ENCODE measurements around the gene GRN.
"Not testable (repeated sequence)": the region's sequence is repeated elsewhere in the genome, so short reads cannot be mapped to it uniquely, and the experiment has no call there.

GRN gene

DNA sequence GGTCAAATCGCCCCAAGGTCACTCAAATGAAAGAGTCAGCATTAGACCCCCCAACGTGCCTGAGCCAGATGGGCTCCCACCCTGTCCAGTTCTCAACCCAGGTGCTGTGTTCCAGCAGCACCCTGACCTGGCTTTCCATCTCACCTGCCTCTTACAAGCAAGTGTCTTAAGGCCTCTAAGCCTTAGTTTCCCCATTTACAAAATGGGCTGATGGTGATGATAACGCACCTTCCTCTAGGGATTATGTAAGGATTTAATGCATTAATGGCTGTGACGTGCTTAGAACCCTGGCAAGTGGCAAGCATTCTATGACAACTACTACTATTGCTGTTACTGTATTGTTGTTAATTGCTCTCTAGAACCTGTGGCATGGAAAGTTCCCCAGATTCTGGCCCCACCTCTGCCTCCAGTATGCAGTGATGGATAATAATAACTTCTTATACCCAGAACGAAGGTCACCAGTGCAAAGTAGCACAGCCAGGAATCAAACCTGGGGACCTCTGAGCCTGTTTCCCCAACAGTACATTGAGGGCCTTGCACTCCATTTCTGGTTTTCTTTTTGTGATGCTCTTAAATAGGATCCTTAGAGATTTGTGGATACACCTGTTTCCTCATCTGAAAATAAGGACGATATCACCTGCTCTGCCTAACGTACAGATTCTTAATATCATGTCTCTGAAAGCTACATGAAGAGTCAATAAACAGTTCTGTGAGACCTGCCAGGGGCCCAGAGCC, 17.2 kb upstream of the GRN start:
- H3K4me1 ChIP-seq (ENCODE audit: insufficient read depth, low read length): no peaks in the 10 kb centered on the region
- no peaks in the 10 kb centered on the region for H3K36me3 ChIP-seq (ENCODE audit: insufficient read depth, low read length)
- no peak overlapping the region for H3K9ac ChIP-seq (ENCODE audit: low read depth, low read length)
- no peaks in the 10 kb centered on the region for H3K9me3 ChIP-seq (ENCODE audit: control insufficient read depth, insufficient read depth, low read length)

DNA sequence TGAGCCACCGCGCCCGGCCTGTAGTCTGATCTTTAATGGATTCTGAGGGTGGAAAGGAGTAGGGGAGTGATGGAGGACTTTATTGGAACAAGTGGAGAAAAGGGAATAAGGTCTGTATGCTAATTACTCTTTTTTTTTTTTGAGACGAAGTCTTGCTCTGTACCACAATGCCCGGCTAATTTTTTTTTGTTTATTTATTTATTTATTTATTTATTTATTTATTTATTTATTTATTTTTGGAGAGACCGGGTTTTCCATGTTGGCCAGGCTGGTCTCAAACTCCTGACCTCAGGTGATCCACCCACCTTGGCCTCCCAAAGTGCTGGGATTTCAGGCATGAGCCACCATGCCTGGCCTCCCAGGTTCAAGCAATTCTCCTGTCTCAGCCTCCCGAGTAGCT, 15.6 kb upstream of the GRN start:
- H3K9ac ChIP-seq (ENCODE audit: low read depth, low read length); H3K9me3 ChIP-seq (ENCODE audit: control insufficient read depth, insufficient read depth, low read length); H3K36me3 ChIP-seq (ENCODE audit: insufficient read depth, low read length); H3K4me1 ChIP-seq (ENCODE audit: insufficient read depth, low read length): not testable (repeated sequence)

DNA sequence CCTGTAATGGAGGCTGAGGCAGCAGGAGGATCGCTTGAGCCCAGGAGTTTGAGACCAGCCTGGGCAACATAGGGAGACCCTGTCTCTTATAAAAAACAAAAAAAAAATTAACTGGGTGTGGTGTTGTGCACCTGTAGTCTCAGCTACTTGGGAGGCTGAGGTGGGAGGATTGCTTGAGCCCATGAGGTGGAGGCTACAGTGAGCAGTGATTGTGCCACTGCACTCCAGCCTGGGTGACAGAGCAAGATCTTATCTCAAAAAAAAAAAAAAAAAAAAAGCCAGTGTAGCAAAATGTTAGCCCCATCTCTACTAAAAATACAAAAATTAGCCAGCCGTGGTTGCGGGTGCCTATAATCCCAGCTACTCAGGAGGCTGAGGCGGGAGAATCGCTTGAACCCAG, 14.8 kb upstream of the GRN start:
- not testable (repeated sequence) for H3K9me3 ChIP-seq (ENCODE audit: control insufficient read depth, insufficient read depth, low read length); H3K9ac ChIP-seq (ENCODE audit: low read depth, low read length); H3K4me1 ChIP-seq (ENCODE audit: insufficient read depth, low read length); H3K36me3 ChIP-seq (ENCODE audit: insufficient read depth, low read length)

DNA sequence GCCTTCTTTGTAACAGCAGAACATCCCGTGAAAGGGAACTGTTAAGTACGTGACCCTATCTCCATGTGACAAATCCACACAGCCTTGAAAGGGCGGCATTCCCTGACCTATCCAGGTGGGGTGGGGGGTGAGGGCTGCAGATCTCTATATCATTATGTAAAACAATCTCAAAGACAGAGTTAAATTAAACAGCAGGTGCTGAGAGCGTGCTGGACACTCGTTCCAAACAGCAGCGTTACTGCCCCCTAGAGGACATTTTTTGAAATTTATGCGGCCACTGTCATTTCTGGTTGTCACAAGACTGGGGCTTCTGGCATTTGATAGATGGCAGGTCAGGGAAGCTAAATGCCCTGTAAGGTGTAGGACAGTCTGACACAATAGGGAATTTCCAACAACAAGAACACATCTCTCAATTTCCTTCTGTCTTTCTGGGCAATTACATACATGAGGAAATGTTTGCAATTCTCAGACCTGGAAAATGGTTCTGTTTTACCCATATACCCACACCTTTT, 13.8 kb upstream of the GRN start:
- no peaks in the 10 kb centered on the region for H3K9me3 ChIP-seq (ENCODE audit: control insufficient read depth, insufficient read depth, low read length)
- H3K36me3 ChIP-seq (ENCODE audit: insufficient read depth, low read length): no peaks in the 10 kb centered on the region
- no peak overlapping the region for H3K9ac ChIP-seq (ENCODE audit: low read depth, low read length)
- H3K4me1 ChIP-seq (ENCODE audit: insufficient read depth, low read length): peaks cover 9% of the 10 kb centered on the region; the same call in 1 of the 2 replicates

DNA sequence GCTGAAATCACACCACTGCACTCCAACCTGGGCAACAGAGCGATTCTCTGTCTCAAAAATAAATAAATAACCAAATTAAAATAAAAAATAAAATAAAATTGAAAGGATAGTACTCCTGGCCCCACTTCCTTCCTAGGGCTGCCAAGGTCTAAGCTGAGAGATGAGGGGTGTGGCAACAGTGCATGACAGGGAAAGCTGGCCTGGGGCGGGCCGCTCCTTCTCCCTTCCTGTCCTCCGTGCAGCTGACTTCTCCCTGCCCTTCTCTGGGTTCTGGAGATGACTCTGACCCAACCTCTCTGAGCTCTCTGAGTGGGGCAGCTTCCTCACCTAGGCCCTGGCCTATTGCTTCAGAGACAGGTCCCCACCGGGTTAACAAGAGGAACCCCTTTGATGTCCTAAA, 11.7 kb upstream of the GRN start:
- no peaks in the 10 kb centered on the region for H3K36me3 ChIP-seq (ENCODE audit: insufficient read depth, low read length)
- H3K9me3 ChIP-seq (ENCODE audit: control insufficient read depth, insufficient read depth, low read length): no peaks in the 10 kb centered on the region
- H3K9ac ChIP-seq (ENCODE audit: low read depth, low read length): no peak overlapping the region
- peaks cover 11% of the 10 kb centered on the region for H3K4me1 ChIP-seq (ENCODE audit: insufficient read depth, low read length)

DNA sequence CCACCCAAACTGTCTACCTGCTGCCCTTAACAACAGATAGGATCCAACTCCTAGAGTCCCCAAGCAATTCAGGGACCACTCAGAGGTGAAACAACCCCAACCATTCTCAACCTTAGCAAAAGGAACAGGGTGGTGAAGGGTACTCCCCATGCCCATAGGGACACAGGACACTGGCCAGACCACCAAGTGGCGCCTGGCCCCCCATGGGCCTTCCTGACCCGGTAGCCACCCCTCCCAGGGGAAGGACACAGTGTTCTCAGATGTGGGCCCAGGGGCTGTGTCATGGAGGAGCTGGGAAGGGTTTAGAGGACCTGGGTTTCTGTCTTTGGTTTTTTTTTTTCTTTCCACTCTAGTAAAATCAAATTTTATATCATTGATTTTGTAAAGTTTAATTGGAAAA, 10.8 kb upstream of the GRN start:
- Histone ChIP-seq H3K36me3 (ENCODE audit: insufficient read depth, low read length) (no peaks in the 10 kb centered on the region), H3K9ac (ENCODE audit: low read depth, low read length) (no peak overlapping the region), H3K4me1 (ENCODE audit: insufficient read depth, low read length) (peaks cover 13% of the 10 kb centered on the region), H3K9me3 (ENCODE audit: control insufficient read depth, insufficient read depth, low read length) (no peaks in the 10 kb centered on the region)

DNA sequence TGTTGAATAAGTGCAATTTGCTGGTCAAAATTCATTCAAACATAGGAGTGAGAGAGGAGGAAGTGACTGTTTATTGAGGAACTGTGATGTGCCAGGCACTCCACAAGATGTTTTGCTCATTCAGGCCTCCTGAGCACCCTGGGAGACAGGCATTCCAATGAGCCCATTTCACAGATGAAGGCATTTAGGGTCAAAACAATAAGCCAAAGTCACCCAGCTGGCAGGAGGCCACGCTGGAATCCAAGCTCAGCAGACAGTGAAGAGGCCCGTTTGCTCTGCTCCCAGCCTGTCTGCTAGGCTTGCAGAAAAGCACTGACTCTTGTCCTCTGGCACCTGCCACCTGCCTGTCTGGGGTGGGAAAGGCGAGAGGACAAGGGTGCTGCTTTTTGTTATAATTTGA, 10.4 kb upstream of the GRN start:
- Histone ChIP-seq H3K9ac (ENCODE audit: low read depth, low read length) (no peak overlapping the region), H3K4me1 (ENCODE audit: insufficient read depth, low read length) (peaks cover 13% of the 10 kb centered on the region), H3K36me3 (ENCODE audit: insufficient read depth, low read length) (no peaks in the 10 kb centered on the region), H3K9me3 (ENCODE audit: control insufficient read depth, insufficient read depth, low read length) (no peaks in the 10 kb centered on the region)

DNA sequence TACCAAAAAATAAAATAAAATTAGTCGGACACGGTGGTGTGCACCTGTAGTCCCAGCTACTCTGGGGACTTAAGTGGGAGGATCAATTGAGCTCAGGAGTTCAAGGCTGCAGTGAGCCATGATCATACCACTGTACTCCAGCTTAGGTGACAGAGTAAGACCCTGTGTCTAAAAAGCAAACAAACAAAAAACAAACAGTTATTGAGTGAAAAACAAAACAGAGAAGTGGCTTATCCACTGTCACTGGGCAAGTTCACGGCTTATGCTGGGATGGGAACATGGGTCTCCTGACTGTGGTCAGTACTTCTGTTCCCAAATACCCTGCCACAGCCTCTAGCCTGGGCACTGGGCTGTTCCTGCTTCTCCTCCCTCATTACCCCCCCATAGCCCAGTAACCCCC, 9.5 kb upstream of the GRN start:
- Histone ChIP-seq H3K9me3 (ENCODE audit: control insufficient read depth, insufficient read depth, low read length) (no peaks in the 10 kb centered on the region), H3K9ac (ENCODE audit: low read depth, low read length) (no peak overlapping the region), H3K4me1 (ENCODE audit: insufficient read depth, low read length) (peaks cover 13% of the 10 kb centered on the region), H3K36me3 (ENCODE audit: insufficient read depth, low read length) (no peaks in the 10 kb centered on the region)

DNA sequence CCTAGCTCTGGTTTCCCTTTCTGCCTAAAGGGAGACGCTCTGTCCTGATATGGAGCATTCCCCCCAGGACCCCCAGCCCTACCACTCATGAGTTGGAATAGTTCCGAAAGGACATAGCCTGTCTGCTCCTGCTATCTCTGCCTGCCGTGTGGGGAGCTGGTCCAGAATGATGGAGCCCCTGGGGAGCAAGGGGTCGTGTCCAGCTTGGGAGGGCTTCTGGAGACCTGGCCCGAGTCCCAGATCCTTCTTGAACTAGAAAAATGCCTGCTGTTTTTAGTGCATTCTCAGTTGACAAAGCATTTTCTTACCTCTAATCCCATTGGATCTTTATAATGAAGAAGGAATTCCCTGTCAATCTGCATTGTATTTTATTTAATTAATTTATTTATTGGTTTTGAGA, 9.1 kb upstream of the GRN start:
- Histone ChIP-seq H3K36me3 (ENCODE audit: insufficient read depth, low read length) (no peaks in the 10 kb centered on the region), H3K4me1 (ENCODE audit: insufficient read depth, low read length) (peaks cover 13% of the 10 kb centered on the region), H3K9ac (ENCODE audit: low read depth, low read length) (no peak overlapping the region), H3K9me3 (ENCODE audit: control insufficient read depth, insufficient read depth, low read length) (no peaks in the 10 kb centered on the region)

DNA sequence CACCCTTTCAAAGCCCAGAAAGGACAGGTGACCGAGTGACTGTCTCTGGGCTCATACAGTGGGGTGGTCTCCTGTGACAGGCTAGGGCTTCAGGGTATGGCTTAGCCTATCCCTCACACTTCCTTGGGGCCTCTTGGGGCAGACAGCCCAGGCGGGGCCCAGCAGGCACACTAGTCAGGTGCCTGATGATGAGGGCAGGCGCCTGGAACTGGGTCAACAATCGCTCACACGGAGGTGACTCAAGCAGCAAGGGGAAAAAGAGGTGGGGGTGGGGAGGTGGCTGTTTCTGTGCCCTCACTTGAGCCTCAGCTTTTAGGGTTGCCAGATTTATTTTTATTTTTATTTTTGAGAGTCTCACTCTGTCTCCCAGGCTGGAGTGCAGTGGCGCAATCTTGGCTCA, 6.4 kb upstream of the GRN start:
- Histone ChIP-seq H3K9me3 (ENCODE audit: control insufficient read depth, insufficient read depth, low read length) (no peaks in the 10 kb centered on the region), H3K9ac (ENCODE audit: low read depth, low read length) (no peak overlapping the region), H3K36me3 (ENCODE audit: insufficient read depth, low read length) (no peaks in the 10 kb centered on the region), H3K4me1 (ENCODE audit: insufficient read depth, low read length) (peaks cover 12% of the 10 kb centered on the region)

DNA sequence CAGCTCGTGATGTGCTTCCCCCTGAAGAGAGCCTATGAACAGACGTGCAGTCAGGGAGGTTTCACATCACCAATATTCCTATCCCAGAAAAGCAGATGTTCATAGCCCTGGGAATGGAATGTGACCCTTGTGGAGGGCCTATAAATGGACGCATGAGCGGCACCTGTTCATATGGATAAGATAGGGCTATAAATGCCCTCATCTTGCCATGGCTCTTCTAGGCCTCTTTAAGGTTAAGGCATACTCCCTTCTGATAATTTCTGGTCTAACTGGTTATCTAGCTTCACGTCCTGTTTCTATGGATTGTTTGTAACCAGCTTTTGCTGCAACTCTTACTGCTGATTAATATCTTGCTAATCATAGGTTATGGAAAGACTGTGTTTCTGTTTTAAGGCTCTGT, 4.5 kb upstream of the GRN start:
- not testable (repeated sequence) for H3K9ac ChIP-seq (ENCODE audit: low read depth, low read length); H3K4me1 ChIP-seq (ENCODE audit: insufficient read depth, low read length); H3K9me3 ChIP-seq (ENCODE audit: control insufficient read depth, insufficient read depth, low read length); H3K36me3 ChIP-seq (ENCODE audit: insufficient read depth, low read length)

DNA sequence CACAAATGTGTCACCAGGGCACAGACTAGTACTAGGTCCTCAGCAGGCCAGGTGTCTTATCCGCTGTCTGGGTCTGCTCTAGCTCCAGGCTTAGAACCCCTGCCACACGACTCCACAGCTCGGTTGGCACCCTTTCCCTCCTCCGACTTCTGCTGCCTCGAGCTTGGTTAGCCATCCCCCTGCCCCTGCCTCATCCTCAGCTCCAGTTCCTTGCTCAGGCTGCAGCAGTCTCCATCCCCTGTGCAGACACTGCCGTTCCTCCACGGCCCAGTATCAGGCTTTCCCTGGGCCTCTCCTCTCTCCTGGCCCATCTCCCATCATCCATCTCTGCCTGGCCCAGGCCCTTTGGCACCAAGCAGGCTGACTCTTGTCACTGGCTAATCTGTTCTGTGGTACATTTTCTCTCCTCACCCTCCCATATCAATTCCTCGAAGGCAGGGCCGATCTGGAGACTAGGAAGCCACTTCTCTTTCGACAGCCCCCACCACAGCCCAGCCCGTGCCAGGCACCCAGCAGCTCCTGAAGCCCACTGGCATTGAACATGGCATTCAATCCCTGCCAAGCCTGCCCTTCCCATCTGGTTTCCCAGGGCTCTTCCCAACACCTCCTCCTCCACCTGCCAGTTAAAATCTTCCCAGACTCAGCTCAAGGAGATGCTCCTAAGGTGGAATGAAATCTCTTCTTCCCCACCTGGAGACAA, 1.4 kb upstream of the GRN start:
- H3K36me3 ChIP-seq (ENCODE audit: insufficient read depth, low read length): no peaks in the 10 kb centered on the region
- no peaks in the 10 kb centered on the region for H3K4me1 ChIP-seq (ENCODE audit: insufficient read depth, low read length)
- H3K9ac ChIP-seq (ENCODE audit: low read depth, low read length): no peak overlapping the region
- H3K9me3 ChIP-seq (ENCODE audit: control insufficient read depth, insufficient read depth, low read length): no peaks in the 10 kb centered on the region

DNA sequence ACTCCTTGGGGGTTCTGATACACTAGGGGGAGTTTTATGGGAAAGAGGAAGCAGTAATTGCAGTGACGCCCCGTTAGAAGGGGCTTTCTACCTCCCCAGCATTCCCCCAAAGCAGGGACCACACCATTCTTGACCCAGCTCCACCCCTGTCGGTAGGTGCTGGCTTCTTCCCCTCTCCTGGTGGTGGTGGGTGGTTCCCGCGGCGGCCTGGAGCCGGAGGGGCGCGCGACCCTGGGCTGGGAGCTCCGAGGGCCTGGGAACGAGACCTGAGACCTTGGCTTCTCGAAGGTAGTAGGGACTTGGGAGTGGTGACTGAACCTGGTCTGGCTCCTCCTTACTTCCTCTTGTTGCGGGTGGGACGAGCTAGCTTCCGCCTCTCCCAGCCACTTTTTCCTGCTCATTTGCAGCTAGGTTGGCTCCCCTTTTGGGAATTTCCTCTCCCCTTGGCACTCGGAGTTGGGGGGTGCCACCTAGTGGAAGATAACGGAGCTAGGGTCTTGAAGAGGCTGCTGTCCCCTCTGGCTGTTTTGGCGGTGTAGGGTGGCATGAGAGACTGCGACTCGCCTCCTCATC, 438 bp downstream of the GRN start:
- Histone ChIP-seq H3K4me1 (ENCODE audit: insufficient read depth, low read length) (no peaks in the 10 kb centered on the region), H3K36me3 (ENCODE audit: insufficient read depth, low read length) (no peaks in the 10 kb centered on the region), H3K9me3 (ENCODE audit: control insufficient read depth, insufficient read depth, low read length) (no peaks in the 10 kb centered on the region), H3K9ac (ENCODE audit: low read depth, low read length) (peak overlapping the region; percentile 79)

DNA sequence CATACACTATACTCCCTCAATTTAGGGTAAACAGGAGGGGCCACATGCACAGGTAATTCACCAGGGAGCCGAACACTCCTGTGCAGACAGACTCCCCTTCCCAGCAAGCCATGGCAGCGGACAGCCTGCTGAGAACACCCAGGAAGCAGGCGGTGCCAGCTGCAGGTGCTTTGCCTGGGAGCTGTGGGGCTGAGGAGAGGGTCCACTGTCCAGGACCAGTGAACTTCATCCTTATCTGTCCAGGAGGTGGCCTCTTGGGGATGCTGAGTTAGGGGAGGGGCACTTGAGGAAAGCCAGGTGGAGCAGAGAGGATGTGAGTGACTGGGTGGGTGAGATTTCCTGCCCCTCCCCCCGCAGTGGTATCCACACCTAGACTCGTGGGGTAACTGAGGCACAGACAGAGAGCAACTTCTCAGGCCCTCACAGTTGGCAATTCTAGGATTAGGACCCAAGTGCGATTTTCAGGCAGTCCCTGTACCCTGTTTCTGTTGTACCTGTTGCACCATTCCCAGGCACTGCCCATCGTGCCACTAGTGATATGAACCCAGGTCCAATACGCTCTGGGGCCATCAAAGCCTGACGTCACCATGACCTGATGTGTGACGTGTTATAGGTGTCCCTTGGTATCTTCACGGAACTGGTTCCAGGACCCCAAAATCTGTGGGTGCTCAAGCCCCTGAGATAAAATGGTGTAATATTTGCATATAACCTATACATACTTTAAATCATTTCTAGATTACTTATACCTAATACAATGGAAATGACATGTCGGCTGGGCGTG, 1.2 kb downstream of the GRN start:
- Histone ChIP-seq H3K9ac (ENCODE audit: low read depth, low read length) (no peak overlapping the region), H3K4me1 (ENCODE audit: insufficient read depth, low read length) (no peaks in the 10 kb centered on the region), H3K36me3 (ENCODE audit: insufficient read depth, low read length) (no peaks in the 10 kb centered on the region), H3K9me3 (ENCODE audit: control insufficient read depth, insufficient read depth, low read length) (no peaks in the 10 kb centered on the region)

All from ES-I3 (cell line).